PC-9 (cell line): ENCODE results near the gene RIOX2.

Source experiments
- EZH2 ChIP-seq: fragments of 200-600 bp; sonication (generic); IDR thresholded peaks from 2 replicates; pipeline ENCODE4 v1.8.0; 2017; ENCODE audit warnings: antibody characterized with exemption, low read depth
- TF ChIP-seq, protein P1 (sequence below): fragments of 200-600 bp; sonication (generic); conservative IDR thresholded peaks from 2 replicates; pipeline ENCODE4 v1.6.1; 2017; ENCODE audit warnings: mixed run types, antibody characterized with exemption, mild to moderate bottlenecking, moderate library complexity

DNA sequence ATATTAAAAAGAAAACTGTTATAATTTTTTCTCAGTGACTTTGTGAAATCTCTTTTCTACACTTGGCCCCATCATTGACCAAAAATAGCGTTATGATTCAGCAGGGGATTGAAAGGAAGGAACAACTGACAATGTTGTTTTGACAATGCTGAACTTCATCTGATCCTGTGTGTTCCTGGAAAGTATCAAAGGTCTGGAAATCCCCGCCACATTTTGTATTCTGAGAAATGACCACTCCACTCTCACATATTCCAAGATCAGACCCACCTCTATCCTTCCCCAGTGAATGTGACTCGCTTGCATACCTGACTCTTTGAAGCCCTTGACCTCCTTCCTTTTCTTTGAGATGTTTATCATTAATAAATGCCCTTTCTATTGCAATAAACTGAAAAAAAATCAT, 9.7 kb upstream of the RIOX2 start:
- TF ChIP-seq, protein P1, sequence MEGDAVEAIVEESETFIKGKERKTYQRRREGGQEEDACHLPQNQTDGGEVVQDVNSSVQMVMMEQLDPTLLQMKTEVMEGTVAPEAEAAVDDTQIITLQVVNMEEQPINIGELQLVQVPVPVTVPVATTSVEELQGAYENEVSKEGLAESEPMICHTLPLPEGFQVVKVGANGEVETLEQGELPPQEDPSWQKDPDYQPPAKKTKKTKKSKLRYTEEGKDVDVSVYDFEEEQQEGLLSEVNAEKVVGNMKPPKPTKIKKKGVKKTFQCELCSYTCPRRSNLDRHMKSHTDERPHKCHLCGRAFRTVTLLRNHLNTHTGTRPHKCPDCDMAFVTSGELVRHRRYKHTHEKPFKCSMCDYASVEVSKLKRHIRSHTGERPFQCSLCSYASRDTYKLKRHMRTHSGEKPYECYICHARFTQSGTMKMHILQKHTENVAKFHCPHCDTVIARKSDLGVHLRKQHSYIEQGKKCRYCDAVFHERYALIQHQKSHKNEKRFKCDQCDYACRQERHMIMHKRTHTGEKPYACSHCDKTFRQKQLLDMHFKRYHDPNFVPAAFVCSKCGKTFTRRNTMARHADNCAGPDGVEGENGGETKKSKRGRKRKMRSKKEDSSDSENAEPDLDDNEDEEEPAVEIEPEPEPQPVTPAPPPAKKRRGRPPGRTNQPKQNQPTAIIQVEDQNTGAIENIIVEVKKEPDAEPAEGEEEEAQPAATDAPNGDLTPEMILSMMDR = no peak
- no peak for TF ChIP-seq EZH2
